ENCODE measurements around the gene KNSTRN. TPM values are rescaled to one million over a fixed set of nuclear protein-coding genes. Genes with fewer than 3 reads are reported as not detected.

The KNSTRN gene
- total and polyA plus RNA-seq, 2 experiments from 2014 or later: 67.9 to 80.4 TPM

GRCh38 chr15:40443846-40444245 is 61.3 kb downstream of the KNSTRN start:
- Histone ChIP-seq H3K79me2 (replicated peaks; ENCODE audit: insufficient read depth) (peaks cover 74% of the 10 kb centered on the region), H3K4me2 (no peak overlapping the region), H3K27me3 (ENCODE audit: insufficient read depth) (no peaks in the 10 kb centered on the region), H3K9me2 (ENCODE audit: insufficient read depth) (no peaks in the 10 kb centered on the region), H3F3A (replicated peaks; ENCODE audit: low read depth) (0 out of 2 replicates have a peak, but pooled peaks cover 2% of the 10 kb centered on the region), H4K20me1 (replicated peaks; ENCODE audit: insufficient read depth) (peaks cover 59% of the 10 kb centered on the region), H3K4me1 (ENCODE audit: insufficient read depth) (peaks cover 48% of the 10 kb centered on the region), H2AFZ (no peak overlapping the region), H3K36me3 (ENCODE audit: insufficient read depth) (no peaks in the 10 kb centered on the region; the same call in 1 of the 2 replicates), H3K27ac (ENCODE audit: low read depth) (no peak overlapping the region), H3K4me3 (no peak overlapping the region)
- Mint-ChIP-seq H3K4me3 (peak overlapping the region; percentile 90), H3K4me1 (peaks cover 52% of the 10 kb centered on the region), H3K36me3 (ENCODE audit: low read depth) (peaks cover 31% of the 10 kb centered on the region), H3K9me3 (no peaks in the 10 kb centered on the region; the same call in 2 of the 3 replicates), H3K27ac (no peak overlapping the region), H3K27me3 (ENCODE audit: insufficient read depth, low read depth, poor library complexity) (peaks cover 29% of the 10 kb centered on the region)
- ATAC-seq: no peak
- TF ChIP-seq NANOG (IDR thresholded peaks at IDR 0.05; ENCODE audit: borderline replicate concordance) (no peak), CREB1 (CRISPR knock-in tag; IDR thresholded peaks at IDR 0.05; ENCODE audit: low read depth) (no peak), ETS1 (IDR thresholded peaks at IDR 0.05) (no peak), REST (IDR thresholded peaks at IDR 0.05; ENCODE audit: unreplicated experiment) (no peak), STAT1 (IDR thresholded peaks at IDR 0.05; ENCODE audit: unreplicated experiment) (no peak)
- no peak for DNase-seq (ENCODE audit: low spot score)

Other genes with a start within 250 kb of the KNSTRN start
- 113 and 160 TPM in 2 replicates for gene BUB1B, start 221.7 kb upstream of the KNSTRN start, total RNA-seq (2014; rRNA removed; shearing (Covaris generic))
- 69.3 and 77.7 TPM in 2 replicates for gene BUB1B, start 221.7 kb upstream of the KNSTRN start, polyA plus RNA-seq (2016; fragmentation: Nextera tagmentation; extraction: Ambion mirVana)
- 6.6 and 20.0 TPM in 2 replicates for gene PAK6, start 143.7 kb upstream of the KNSTRN start, total RNA-seq (2014; rRNA removed; shearing (Covaris generic))
- 2.4 and 2.9 TPM in 2 replicates for gene PAK6, start 143.7 kb upstream of the KNSTRN start, polyA plus RNA-seq (2016; fragmentation: Nextera tagmentation; extraction: Ambion mirVana)
- gene ANKRD63, start 99.7 kb upstream of the KNSTRN start, total RNA-seq (2014; rRNA removed; shearing (Covaris generic)): 0.59 and 0.74 TPM in 2 replicates
- gene ANKRD63, start 99.7 kb upstream of the KNSTRN start, polyA plus RNA-seq (2016; fragmentation: Nextera tagmentation; extraction: Ambion mirVana): not detected in 2 replicates
- 8.5 and 13.8 TPM in 2 replicates for gene PLCB2, start 74.8 kb upstream of the KNSTRN start, total RNA-seq (2014; rRNA removed; shearing (Covaris generic))
- 7.5 and 9.5 TPM in 2 replicates for gene PLCB2, start 74.8 kb upstream of the KNSTRN start, polyA plus RNA-seq (2016; fragmentation: Nextera tagmentation; extraction: Ambion mirVana)
- 32.7 and 33.0 TPM in 2 replicates for gene INAFM2, start 59.0 kb upstream of the KNSTRN start, total RNA-seq (2014; rRNA removed; shearing (Covaris generic))
- gene INAFM2, start 59.0 kb upstream of the KNSTRN start, polyA plus RNA-seq (2016; fragmentation: Nextera tagmentation; extraction: Ambion mirVana): 18.1 and 20.0 TPM in 2 replicates
- 0.97 and 1.2 TPM in 2 replicates for gene CCDC9B, start 41.8 kb upstream of the KNSTRN start, total RNA-seq (2014; rRNA removed; shearing (Covaris generic))
- 0.18 and 0.23 TPM in 2 replicates for gene CCDC9B, start 41.8 kb upstream of the KNSTRN start, polyA plus RNA-seq (2016; fragmentation: Nextera tagmentation; extraction: Ambion mirVana)
- not detected in 2 replicates for gene PHGR1, start 31.7 kb upstream of the KNSTRN start, total RNA-seq (2014; rRNA removed; shearing (Covaris generic))
- gene PHGR1, start 31.7 kb upstream of the KNSTRN start, polyA plus RNA-seq (2016; fragmentation: Nextera tagmentation; extraction: Ambion mirVana): not detected in 2 replicates
- 1.0 and 1.3 TPM in 2 replicates for gene DISP2, start 24.5 kb upstream of the KNSTRN start, total RNA-seq (2014; rRNA removed; shearing (Covaris generic))
- gene DISP2, start 24.5 kb upstream of the KNSTRN start, polyA plus RNA-seq (2016; fragmentation: Nextera tagmentation; extraction: Ambion mirVana): 2.2 and 2.5 TPM in 2 replicates
- gene IVD, start 23.1 kb downstream of the KNSTRN start, total RNA-seq (2014; rRNA removed; shearing (Covaris generic)): 64.0 and 75.4 TPM in 2 replicates
- 53.5 and 54.1 TPM in 2 replicates for gene IVD, start 23.1 kb downstream of the KNSTRN start, polyA plus RNA-seq (2016; fragmentation: Nextera tagmentation; extraction: Ambion mirVana)
- 32.4 and 40.1 TPM in 2 replicates for gene BAHD1, start 58.2 kb downstream of the KNSTRN start, total RNA-seq (2014; rRNA removed; shearing (Covaris generic))
- gene BAHD1, start 58.2 kb downstream of the KNSTRN start, polyA plus RNA-seq (2016; fragmentation: Nextera tagmentation; extraction: Ambion mirVana): 11.2 and 11.6 TPM in 2 replicates
- gene CHST14, start 88.3 kb downstream of the KNSTRN start, total RNA-seq (2014; rRNA removed; shearing (Covaris generic)): 15.6 and 17.9 TPM in 2 replicates
- 8.4 and 10.0 TPM in 2 replicates for gene CHST14, start 88.3 kb downstream of the KNSTRN start, polyA plus RNA-seq (2016; fragmentation: Nextera tagmentation; extraction: Ambion mirVana)
- gene CCDC32, start 182.3 kb downstream of the KNSTRN start, total RNA-seq (2014; rRNA removed; shearing (Covaris generic)): 15.4 and 16.9 TPM in 2 replicates
- gene CCDC32, start 182.3 kb downstream of the KNSTRN start, polyA plus RNA-seq (2016; fragmentation: Nextera tagmentation; extraction: Ambion mirVana): 12.2 and 13.8 TPM in 2 replicates
- gene RPUSD2, start 186.6 kb downstream of the KNSTRN start, total RNA-seq (2014; rRNA removed; shearing (Covaris generic)): 23.3 and 25.5 TPM in 2 replicates
- gene RPUSD2, start 186.6 kb downstream of the KNSTRN start, polyA plus RNA-seq (2016; fragmentation: Nextera tagmentation; extraction: Ambion mirVana): 21.2 and 22.0 TPM in 2 replicates
- gene KNL1, start 211.5 kb downstream of the KNSTRN start, total RNA-seq (2014; rRNA removed; shearing (Covaris generic)): 43.2 and 46.2 TPM in 2 replicates
- 16.7 and 18.5 TPM in 2 replicates for gene KNL1, start 211.5 kb downstream of the KNSTRN start, polyA plus RNA-seq (2016; fragmentation: Nextera tagmentation; extraction: Ambion mirVana)

Data from GM23338 (cell line).